H1 (cell line): ENCODE results near the gene CA7. TPM values are rescaled to one million over a fixed set of nuclear protein-coding genes. Genes with fewer than 3 reads are reported as not detected.

Experiments
- CTCF ChIA-PET: fragments of 300-600 bp; sonication (Branson Sonifier 250); formaldehyde crosslinking; loops from one replicate; lab custom pipeline; 2021; ENCODE audit not compliant: partially characterized antibody; lab: Charles Lee
- POLR2A ChIA-PET: fragments of 300-600 bp; sonication (Branson Sonifier 250); formaldehyde crosslinking; loops from one replicate; lab custom pipeline; 2021; ENCODE audit warnings: inconsistent platforms; ENCODE audit not compliant: partially characterized antibody; lab: Charles Lee
- DNase-seq, 2 experiments: peaks; one replicate each; pipeline versions ENCODE4 v3.0.0 to v3.0.0-alpha.2; 2010 to 2022; ENCODE audit warnings: low spot score in 2 of 2, low read depth in 1 of 2, mixed read lengths in 1 of 2
- FAIRE-seq: peaks from 2 replicates; lab custom pipeline; 2011; peaks lifted over from hg19 to GRCh38; lab: Jason Lieb, UNC
- H2AFZ ChIP-seq: 2 replicates; pipeline ENCODE4 v1.8.1; 2012; ENCODE audit warnings: low read length, inconsistent platforms
- H2AK5ac ChIP-seq: 2 replicates; pipeline ENCODE4 v1.6.1; 2013; ENCODE audit warnings: low read depth, low read length
- H2BK120ac ChIP-seq: replicated peaks from 2 replicates; pipeline ENCODE3; 2013; ENCODE audit warnings: low read depth, low read length, inconsistent platforms
- H2BK12ac ChIP-seq: 2 replicates; pipeline ENCODE4 v1.6.1; 2013; ENCODE audit warnings: low read depth, low read length
- H2BK15ac ChIP-seq: 2 replicates; pipeline ENCODE4 v1.6.1; 2013; ENCODE audit warnings: low read length
- H2BK20ac ChIP-seq: 2 replicates; pipeline ENCODE4 v1.6.1; 2013; ENCODE audit warnings: low read length
- H2BK5ac ChIP-seq: 2 replicates; pipeline ENCODE4 v1.6.1; 2013; ENCODE audit warnings: low read depth, low read length
- H3K14ac ChIP-seq: 2 replicates; pipeline ENCODE4 v1.6.1; 2013; ENCODE audit warnings: inconsistent platforms; ENCODE audit not compliant: insufficient read length
- H3K18ac ChIP-seq: 2 replicates; pipeline ENCODE4 v1.6.1; 2013; ENCODE audit warnings: low read length; ENCODE audit errors: extremely low read depth
- H3K23ac ChIP-seq: 2 replicates; pipeline ENCODE4 v1.6.1; 2013; ENCODE audit warnings: inconsistent platforms; ENCODE audit not compliant: insufficient read length
- H3K23me2 ChIP-seq: 2 replicates; pipeline ENCODE4 v1.6.1; 2013; ENCODE audit warnings: low read depth, low read length
- H3K27ac ChIP-seq: 2 replicates; pipeline ENCODE4 v1.6.1; 2011; ENCODE audit warnings: low read depth, low read length, inconsistent platforms
- H3K27me3 ChIP-seq, 4 experiments: replicated peaks in 1 of 4; 1 replicate in 1 of 4; 2 replicates in 3 of 4; pipeline versions ENCODE4 v1.6.1 to v1.8.1; 2011 to 2013; ENCODE audit warnings: low read length in 3 of 4, mild to moderate bottlenecking in 3 of 4, inconsistent platforms in 2 of 4, mixed read lengths in 2 of 4, moderate library complexity in 1 of 4; ENCODE audit not compliant: control insufficient read depth in 3 of 4, insufficient read depth in 3 of 4; ENCODE audit errors: extremely low read depth in 1 of 4
- H3K36me3 ChIP-seq, 4 experiments: 2 replicates each; pipeline versions ENCODE4 v1.6.1 to v1.8.1; 2011 to 2013; ENCODE audit warnings: mild to moderate bottlenecking in 4 of 4, low read length in 3 of 4, moderate library complexity in 2 of 4, control low read depth in 1 of 4, inconsistent platforms in 1 of 4; ENCODE audit not compliant: insufficient read depth in 4 of 4, control insufficient read depth in 2 of 4
- H3K4ac ChIP-seq: replicated peaks from 2 replicates; pipeline ENCODE3; 2013; ENCODE audit warnings: low read length, low read depth, mixed read lengths, inconsistent platforms; ENCODE audit not compliant: insufficient read length
- H3K4me1 ChIP-seq, 4 experiments: replicated peaks in 1 of 4; 1 replicate in 1 of 4; 2 replicates in 3 of 4; pipeline versions ENCODE4 v1.6.1 to v1.8.1; 2011 to 2013; ENCODE audit warnings: low read length in 3 of 4, inconsistent platforms in 2 of 4, mixed read lengths in 1 of 4; ENCODE audit not compliant: insufficient read depth in 4 of 4, control insufficient read depth in 3 of 4
- H3K4me2 ChIP-seq, 2 experiments: 2 replicates each; pipeline versions ENCODE4 v1.6.1 to v1.8.1; 2011 to 2013; ENCODE audit warnings: low read depth in 2 of 2, low read length in 2 of 2, control low read depth in 1 of 2, inconsistent platforms in 1 of 2, mild to moderate bottlenecking in 1 of 2; ENCODE audit not compliant: insufficient read depth in 1 of 2
- H3K4me3 ChIP-seq, 4 experiments: fragments of 200-600, 300-600 bp in 1 of 4; sonication (generic), shearing (Covaris generic), sonication (Bioruptor Twin) in 1 of 4; 2 replicates each; pipeline versions ENCODE4 v1.5.1 to v1.8.1; 2011 to 2016; ENCODE audit warnings: low read length in 4 of 4, low read depth in 3 of 4, control low read depth in 2 of 4, inconsistent platforms in 2 of 4, mild to moderate bottlenecking in 2 of 4, mixed read lengths in 1 of 4, moderate library complexity in 1 of 4; ENCODE audit not compliant: insufficient read depth in 2 of 4; ENCODE audit errors: extremely low read depth in 1 of 4
- H3K56ac ChIP-seq: replicated peaks from 2 replicates; pipeline ENCODE3; 2013; ENCODE audit warnings: low read depth, mild to moderate bottlenecking, mixed read lengths, low read length, inconsistent platforms; ENCODE audit not compliant: insufficient read length
- H3K79me1 ChIP-seq: 2 replicates; pipeline ENCODE4 v1.6.1; 2013; ENCODE audit warnings: low read depth, low read length, control low read depth
- H3K79me2 ChIP-seq, 2 experiments: 2 replicates each; pipeline versions ENCODE4 v1.6.1 to v1.8.1; 2012 to 2013; ENCODE audit warnings: low read length in 2 of 2, mild to moderate bottlenecking in 2 of 2, inconsistent platforms in 1 of 2; ENCODE audit not compliant: insufficient read depth in 2 of 2, control insufficient read depth in 1 of 2
- H3K9ac ChIP-seq, 4 experiments: replicated peaks in 1 of 4; 1 replicate in 1 of 4; 2 replicates in 3 of 4; pipeline versions ENCODE4 v1.6.1 to v1.8.1; 2011 to 2013; ENCODE audit warnings: low read depth in 3 of 4, low read length in 3 of 4, control low read depth in 2 of 4, mild to moderate bottlenecking in 2 of 4, moderate library complexity in 2 of 4, inconsistent platforms in 1 of 4; ENCODE audit errors: extremely low read depth in 1 of 4
- H3K9me3 ChIP-seq, 2 experiments: 2 replicates each; pipeline versions ENCODE4 v1.6.1 to v1.8.1; 2012 to 2013; ENCODE audit warnings: mild to moderate bottlenecking in 2 of 2, moderate library complexity in 2 of 2, control low read depth in 1 of 2, inconsistent platforms in 1 of 2, low read depth in 1 of 2, low read length in 1 of 2, mixed read lengths in 1 of 2; ENCODE audit not compliant: insufficient read depth in 2 of 2
- H4K20me1 ChIP-seq, 2 experiments: replicated peaks in 1 of 2; 2 replicates each; pipeline versions ENCODE3 to v1.8.1; 2011 to 2013; ENCODE audit warnings: inconsistent platforms in 2 of 2, low read length in 2 of 2, mild to moderate bottlenecking in 1 of 2; ENCODE audit not compliant: insufficient read depth in 2 of 2, control insufficient read depth in 1 of 2
- H4K5ac ChIP-seq: 2 replicates; pipeline ENCODE4 v1.6.1; 2013; ENCODE audit warnings: low read length, low read depth, mixed read lengths, inconsistent platforms; ENCODE audit not compliant: insufficient read length
- H4K8ac ChIP-seq: 2 replicates; pipeline ENCODE4 v1.8.0; 2013; ENCODE audit warnings: mild to moderate bottlenecking, moderate library complexity, low read length, inconsistent platforms; ENCODE audit not compliant: insufficient read depth; ENCODE audit errors: extremely low read depth
- H4K91ac ChIP-seq: replicated peaks from 2 replicates; pipeline ENCODE3; 2013; ENCODE audit warnings: low read length, mixed read lengths, inconsistent platforms; ENCODE audit not compliant: insufficient read length
- ATF2 ChIP-seq: IDR thresholded peaks from 2 replicates; pipeline ENCODE4 v1.6.1; 2012; ENCODE audit warnings: low read length, inconsistent platforms
- BRCA1 ChIP-seq: IDR thresholded peaks from 2 replicates; pipeline ENCODE4 v1.6.1; 2012; ENCODE audit warnings: low read depth, low read length, improper control_type of control experiment
- CHD2 ChIP-seq: IDR thresholded peaks from 2 replicates; pipeline ENCODE4 v1.6.1; 2012; ENCODE audit warnings: low read length, improper control_type of control experiment
- FOSL1 ChIP-seq: IDR thresholded peaks from 2 replicates; pipeline ENCODE4 v1.6.1; 2011; ENCODE audit warnings: mild to moderate bottlenecking, low read depth, low read length, moderate library complexity; ENCODE audit not compliant: insufficient read depth
- HDAC6 ChIP-seq: IDR thresholded peaks from one replicate; pipeline ENCODE4 v1.7.1; 2012; ENCODE audit warnings: low read depth, mild to moderate bottlenecking, inconsistent platforms, low read length, moderate library complexity
- JUN ChIP-seq: IDR thresholded peaks from 2 replicates; pipeline ENCODE4 v1.6.1; 2011; ENCODE audit warnings: low read depth, mild to moderate bottlenecking, improper control_type of control experiment, low read length
- PHF8 ChIP-seq: fragments of 200-600 bp; sonication (generic); conservative IDR thresholded peaks from 2 replicates; pipeline ENCODE4 v1.7.1; 2012; ENCODE audit warnings: low read depth, mild to moderate bottlenecking, inconsistent platforms, low read length, moderate library complexity
- SIN3A ChIP-seq, 2 experiments: IDR thresholded peaks in 1 of 2; conservative IDR thresholded peaks in 1 of 2; 2 replicates each; pipeline ENCODE4 v1.6.1; 2011 to 2012; ENCODE audit warnings: low read length in 2 of 2, improper control_type of control experiment in 1 of 2, low read depth in 1 of 2, mild to moderate bottlenecking in 1 of 2
- SUZ12 ChIP-seq: fragments of 200-600 bp; sonication (generic); IDR thresholded peaks from 2 replicates; pipeline ENCODE4 v1.6.1; 2012; ENCODE audit warnings: mild to moderate bottlenecking, inconsistent platforms, low read length, moderate library complexity, mixed read lengths
- TAF1 ChIP-seq: IDR thresholded peaks from 2 replicates; pipeline ENCODE4 v1.6.1; 2011; ENCODE audit warnings: mild to moderate bottlenecking, low read depth, low read length
- WGBS, 2 experiments: shearing (Covaris generic) in 1 of 2; methylation state at CpG; one replicate each; pipeline versions ENCODE4 v1.1.6 to v1.1.7; 2013 to 2015; ENCODE audit warnings: low lambda C conversion rate in 2 of 2, mixed read lengths in 2 of 2, inconsistent platforms in 1 of 2, low coverage in 1 of 2, missing lambda C conversion rate in 1 of 2; ENCODE audit not compliant: insufficient replicate concordance in 2 of 2, insufficient coverage in 1 of 2, insufficient read length in 1 of 2; ENCODE audit errors: extremely low coverage in 1 of 2, missing lambda C conversion rate in 1 of 2; 5-methylcytosine and 5-hydroxymethylcytosine counted together
- polyA plus RNA-seq, 7 experiments: library from polyadenylated mRNA; depleted of rRNA in 3 of 7; stranded (reverse) in 5 of 7; unstranded in 2 of 7; fragments of >200 nt in 5 of 7; fragments of 200-250 nt in 2 of 7; gene quantifications; 1 replicate in 5 of 7; 2 replicates in 1 of 7; 4 replicates in 1 of 7; pipeline versions ENCODE4 v1.2.1 to v1.2.3, GENCODE V29; 2011 to 2013; ENCODE audit warnings: missing spikeins in 2 of 7, mixed read lengths in 2 of 7
- total RNA-seq: library from RNA; stranded (reverse); fragmentation: NEBNext Ultra II Directional; extraction: Animal tissue kit (Norgen Biotek cat#: 25700); gene quantifications from 2 replicates; pipeline ENCODE4 v1.2.1, GENCODE V29; 2021

Gene CA7
- total and polyA plus RNA-seq, 2 of the 8 experiments (the other 6 are each of a cell fraction or from before 2014, with no cell fraction given): 1.7 to 2.7 TPM

- Histone ChIP-seq H3K23me2 (no peaks in the 10 kb centered on the region), H4K91ac (no peak overlapping the region), H3K4me3 (no peak overlapping the region), H3K14ac (no peak overlapping the region), H4K8ac (no peak overlapping the region), H3K18ac (no peak overlapping the region), H3K9me3 (no peaks in the 10 kb centered on the region), H2BK12ac (no peak overlapping the region), H2BK20ac (no peak overlapping the region), H3K79me2 (no peaks in the 10 kb centered on the region), H3K23ac (no peak overlapping the region), H3K9ac (no peak overlapping the region), H3K56ac (no peak overlapping the region), H4K5ac (no peak overlapping the region), H3K4me1 (no peaks in the 10 kb centered on the region), H3K36me3 (no peaks in the 10 kb centered on the region), H4K20me1 (no peaks in the 10 kb centered on the region), H2BK5ac (no peak overlapping the region), H2AFZ (no peak overlapping the region), H3K27me3 (no peaks in the 10 kb centered on the region), H3K4me2 (no peak overlapping the region), H3K4ac (no peak overlapping the region), H2BK120ac (no peak overlapping the region), H3K27ac (no peak overlapping the region), H2AK5ac (no peak overlapping the region), H3K79me1 (no peaks in the 10 kb centered on the region), H2BK15ac (no peak overlapping the region)
- POLR2A ChIA-PET: interaction anchor here (1.5 kb wide), 1 partner anchor 27 kb away, joined by 6 read pairs; the partner anchor contains the start of gene NAE1
- FAIRE-seq (no peak), DNase-seq (no peak)
- 88% methylated on average over 2 of the region's 2 CpGs; no CpG with 5 or more reads in 1 of the 2 experiments for WGBS, 2 experiments
- TF ChIP-seq ATF2: no peak
- TF ChIP-seq TAF1: no peak
- no peak for TF ChIP-seq SUZ12
- no peak for TF ChIP-seq FOSL1
- no peak for TF ChIP-seq SIN3A (conservative IDR thresholded peaks at IDR 0.05 in 1 of 2, IDR thresholded peaks at IDR 0.05 in 1 of 2; ENCODE audit: low read depth in 1 of 2, low read length in 2 of 2)
- no peak for TF ChIP-seq CHD2
- TF ChIP-seq BRCA1: no peak
- TF ChIP-seq HDAC6: no peak
- no peak for TF ChIP-seq PHF8
- no peak for TF ChIP-seq JUN
- CTCF ChIA-PET: interaction anchor here (0.8 to 9.3 kb wide), 5 partner anchors 9 to 72 kb away, joined by 3 to 80 read pairs (median 8); partner anchors contain the start of gene NAE1
Measured at GRCh38 chr16:66856801-66857200, 12.6 kb downstream of the CA7 start.
